Stomach (tissue), 9 donors: ENCODE measurements around the gene ATP12A. TPM values are rescaled to one million over a fixed set of nuclear protein-coding genes. Genes with fewer than 3 reads are reported as not detected.

ENCODE experiments used
- DNase-seq, 2 donors: peaks; one replicate each; pipeline versions ENCODE4 v3.0.0 to v3.0.0-alpha.2; 2013 to 2019
- H3K27ac ChIP-seq, 5 donors: fragments of 200-600 bp in 4 of 5; sonication (generic) in 4 of 5; one replicate each; pipeline ENCODE4 v1.5.1; 2013 to 2019; ENCODE audit warnings: mild to moderate bottlenecking in 1 of 5, moderate library complexity in 1 of 5
- H3K27me3 ChIP-seq, 3 donors: fragments of 200-600 bp; sonication (generic); one replicate each; pipeline ENCODE4 v1.5.1; 2017 to 2019; ENCODE audit warnings: mixed run types in 1 of 3
- H3K36me3 ChIP-seq, 4 donors: fragments of 200-600 bp; sonication (generic); 1 replicate in 3 of 4; 2 replicates in 1 of 4; pipeline ENCODE4 v1.5.1; 2016 to 2019
- H3K4me1 ChIP-seq, 4 donors: fragments of 200-600 bp; sonication (generic); one replicate each; pipeline ENCODE4 v1.5.1; 2016 to 2019
- H3K4me3 ChIP-seq, 4 donors: fragments of 200-600 bp; sonication (generic) in 3 of 4; one replicate each; pipeline ENCODE4 v1.5.1; 2016 to 2019; ENCODE audit warnings: mild to moderate bottlenecking in 1 of 4
- H3K9me3 ChIP-seq, 4 donors: fragments of 200-600 bp; sonication (generic); one replicate each; pipeline ENCODE4 v1.5.1; 2016 to 2019
- EP300 ChIP-seq: sonication (generic); formaldehyde crosslinking; IDR thresholded peaks from one replicate; pipeline ENCODE4 v1.6.1; 2017; ENCODE audit warnings: antibody characterized with exemption
- POLR2A ChIP-seq, 4 donors: fragments of 450-650 bp; IDR thresholded peaks; one replicate each; pipeline ENCODE4 v1.6.1; 2016; ENCODE audit warnings: antibody characterized with exemption in 4 of 4, control low read depth in 2 of 4, mild to moderate bottlenecking in 1 of 4, moderate library complexity in 1 of 4
- POLR2AphosphoS5 ChIP-seq, 3 donors: sonication (generic); formaldehyde crosslinking; IDR thresholded peaks; one replicate each; pipeline ENCODE4 v1.6.1; 2016; ENCODE audit warnings: antibody characterized with exemption in 3 of 3
- WGBS, 5 donors: extraction: QIAGEN DNeasy Blood & Tissue Kit in 3 of 5; methylation state at CpG; one replicate each; pipeline versions ENCODE4 v1.1.5 to v1.1.7; 2013 to 2018; 5-methylcytosine and 5-hydroxymethylcytosine counted together
- intact Hi-C: fragments of 100-400 bp; cut with DNase I; formaldehyde crosslinking; loops from one replicate; pipeline ENCODE4 v1.15.1; 2023; ENCODE audit warnings: low total_unique reads
- polyA plus RNA-seq, 3 donors: library from polyadenylated mRNA; stranded (reverse); fragments of 200-250 nt; gene quantifications; one replicate each; pipeline ENCODE4 v1.2.3, GENCODE V29; 2013
- total RNA-seq, 5 donors: library from RNA; depleted of rRNA; stranded (reverse); fragments of >200 nt; gene quantifications; one replicate each; pipeline versions ENCODE4 v1.1.0 to v1.2.3, GENCODE V29; 2014 to 2016
- TF ChIP-seq, protein P1 (sequence below), 7 experiments: fragments of 450-650 bp in 4 of 7; fragments of 200-600 bp in 3 of 7; sonication (generic) in 3 of 7; IDR thresholded peaks; one replicate each; pipeline ENCODE4 v1.5.1; 2016 to 2019; ENCODE audit warnings: antibody characterized with exemption in 7 of 7, control low read depth in 2 of 7, mild to moderate bottlenecking in 1 of 7
- donor health status: healthy with polysubstance abuse.
- donor health status: Bipolar disorder and iron deficiency.
- donor health status: healthy.

The ATP12A gene
- total and polyA plus RNA-seq, 8 donors: 0.08 TPM; not detected in 7

DNA sequence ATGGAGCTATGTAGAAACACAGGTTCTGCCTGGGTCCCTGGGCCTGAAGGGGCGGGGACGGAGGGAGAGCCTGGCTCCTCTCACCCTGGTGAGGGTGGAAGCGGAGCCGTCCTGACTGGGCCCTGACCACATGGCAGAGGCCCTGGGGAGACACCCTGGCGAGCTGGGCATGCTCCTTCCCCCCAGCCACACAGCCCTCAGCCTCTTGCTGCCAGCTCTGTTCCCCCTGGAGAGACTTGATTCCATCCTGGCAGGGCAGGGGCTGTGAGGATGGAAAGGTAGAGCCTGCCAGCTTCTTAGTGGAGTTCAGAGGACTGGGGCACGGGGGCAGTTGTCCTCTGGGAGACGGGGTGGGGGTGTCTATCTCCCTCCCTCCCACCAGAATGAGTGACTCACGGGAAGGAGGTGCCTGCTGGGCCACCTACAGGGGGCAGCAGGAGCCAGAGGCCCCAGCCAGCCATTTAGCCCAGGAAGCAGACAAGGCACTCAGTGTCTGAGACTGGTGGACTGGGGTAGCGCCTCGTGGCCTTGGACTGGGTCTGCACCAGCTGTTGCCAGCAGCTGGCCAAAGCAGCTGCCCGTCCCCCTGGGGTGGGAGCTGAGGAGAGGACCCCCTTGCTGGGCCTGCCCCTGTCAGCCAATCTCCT, 60.9 kb downstream of the ATP12A start:
- H3K9me3 ChIP-seq: no peaks in the 10 kb centered on the region
- H3K27ac ChIP-seq: no peak overlapping the region
- DNase-seq: no peak
- peaks cover 0 to 8% (median 4%) of the 10 kb centered on the region in 4 donors for H3K4me1 ChIP-seq
- H3K36me3 ChIP-seq: no peaks in the 10 kb centered on the region
- H3K4me3 ChIP-seq: no peak overlapping the region
- peaks cover 6 to 49% (median 13%) of the 10 kb centered on the region in 3 donors for H3K27me3 ChIP-seq
- intact Hi-C loops: no loop called here
- TF ChIP-seq EP300 (no peak), POLR2AphosphoS5 (IDR thresholded peaks at IDR 0.05) (no peak), POLR2A (IDR thresholded peaks at IDR 0.05) (no peak)
- TF ChIP-seq, protein P1, sequence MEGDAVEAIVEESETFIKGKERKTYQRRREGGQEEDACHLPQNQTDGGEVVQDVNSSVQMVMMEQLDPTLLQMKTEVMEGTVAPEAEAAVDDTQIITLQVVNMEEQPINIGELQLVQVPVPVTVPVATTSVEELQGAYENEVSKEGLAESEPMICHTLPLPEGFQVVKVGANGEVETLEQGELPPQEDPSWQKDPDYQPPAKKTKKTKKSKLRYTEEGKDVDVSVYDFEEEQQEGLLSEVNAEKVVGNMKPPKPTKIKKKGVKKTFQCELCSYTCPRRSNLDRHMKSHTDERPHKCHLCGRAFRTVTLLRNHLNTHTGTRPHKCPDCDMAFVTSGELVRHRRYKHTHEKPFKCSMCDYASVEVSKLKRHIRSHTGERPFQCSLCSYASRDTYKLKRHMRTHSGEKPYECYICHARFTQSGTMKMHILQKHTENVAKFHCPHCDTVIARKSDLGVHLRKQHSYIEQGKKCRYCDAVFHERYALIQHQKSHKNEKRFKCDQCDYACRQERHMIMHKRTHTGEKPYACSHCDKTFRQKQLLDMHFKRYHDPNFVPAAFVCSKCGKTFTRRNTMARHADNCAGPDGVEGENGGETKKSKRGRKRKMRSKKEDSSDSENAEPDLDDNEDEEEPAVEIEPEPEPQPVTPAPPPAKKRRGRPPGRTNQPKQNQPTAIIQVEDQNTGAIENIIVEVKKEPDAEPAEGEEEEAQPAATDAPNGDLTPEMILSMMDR (IDR thresholded peaks at IDR 0.05): no peak
- WGBS, 5 donors: 61 to 77% (median 68%) methylated on average over 5 to 11 of the region's 11 CpGs

GRCh38 chr13:24741791-24742190, 61.6 kb downstream of the ATP12A start:
- Histone ChIP-seq H3K4me1 (peaks cover 0 to 15% (median 9%) of the 10 kb centered on the region in 4 donors), H3K9me3 (no peaks in the 10 kb centered on the region), H3K27ac (no peak overlapping the region), H3K4me3 (no peak overlapping the region), H3K27me3 (peaks cover 6 to 55% (median 20%) of the 10 kb centered on the region in 3 donors), H3K36me3 (no peaks in the 10 kb centered on the region)
- WGBS, 5 donors: 46 to 71% (median 59%) methylated on average over 3 to 8 of the region's 8 CpGs
- intact Hi-C loops: no loop called here
- no peak for TF ChIP-seq POLR2AphosphoS5 (IDR thresholded peaks at IDR 0.05)
- no peak for TF ChIP-seq POLR2A (IDR thresholded peaks at IDR 0.05)
- no peak for TF ChIP-seq EP300
- TF ChIP-seq, protein P1 (IDR thresholded peaks at IDR 0.05): no peak
- no peak for DNase-seq

DNA sequence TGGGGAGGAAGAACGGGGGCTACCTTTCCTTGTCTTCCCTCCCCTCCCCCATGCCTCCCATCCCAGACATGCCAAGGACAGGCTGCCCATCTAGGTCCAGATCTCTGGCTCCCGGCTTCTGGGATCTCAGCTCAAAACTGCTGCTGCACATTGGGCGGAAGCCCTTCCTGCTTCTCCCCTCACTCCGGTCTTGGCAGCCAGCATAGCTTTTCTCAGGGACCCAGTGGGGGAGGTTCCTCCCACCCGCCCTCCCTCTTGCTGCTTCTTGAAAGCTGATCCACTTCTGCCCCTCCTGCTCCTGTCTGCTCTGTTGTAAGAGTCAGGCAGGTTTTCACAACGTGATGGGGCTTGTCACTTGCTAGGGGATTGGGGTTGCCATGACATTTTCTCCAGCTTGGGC, 62.1 kb downstream of the ATP12A start:
- Histone ChIP-seq H3K9me3 (no peaks in the 10 kb centered on the region), H3K27ac (no peak overlapping the region), H3K27me3 (peaks cover 6 to 60% (median 25%) of the 10 kb centered on the region in 3 donors), H3K36me3 (no peaks in the 10 kb centered on the region), H3K4me1 (peaks cover 4 to 20% (median 14%) of the 10 kb centered on the region in 4 donors), H3K4me3 (no peak overlapping the region)
- no peak for TF ChIP-seq EP300
- TF ChIP-seq POLR2A (IDR thresholded peaks at IDR 0.05): no peak
- TF ChIP-seq, protein P1 (IDR thresholded peaks at IDR 0.05): no peak
- TF ChIP-seq POLR2AphosphoS5 (IDR thresholded peaks at IDR 0.05): no peak
- intact Hi-C loops: no loop called here
- peak in 1 of 2 donors; percentile 51 for DNase-seq
- 25 to 35% (median 31%) methylated on average over 5 to 6 of the region's 6 CpGs for WGBS, 5 donors

DNA sequence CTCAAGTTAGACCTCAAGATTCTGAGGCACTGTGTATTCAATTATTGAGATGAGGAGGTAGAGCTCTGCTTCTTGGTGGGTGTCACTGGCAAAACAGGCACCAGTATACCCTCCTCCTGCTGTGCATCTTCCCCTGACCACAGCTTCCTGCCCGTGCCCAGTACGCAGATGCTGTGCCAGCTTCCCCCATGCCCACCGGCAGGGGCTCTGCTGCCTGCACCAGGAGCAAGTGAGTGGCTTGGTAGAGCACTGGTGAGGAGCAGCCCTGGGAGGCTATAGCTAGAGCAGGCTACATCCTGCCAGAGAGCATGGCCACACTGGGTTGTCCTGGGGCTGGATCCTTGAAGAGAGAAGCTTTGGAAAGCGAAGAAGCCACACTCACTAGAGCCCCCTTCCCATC, 62.8 kb downstream of the ATP12A start:
- WGBS, 5 donors: 49 to 77% (median 59%) methylated on average over 3 to 4 of the region's 4 CpGs

More for the DNA sequence above, 62.8 kb downstream of the ATP12A start:
- Histone ChIP-seq H3K36me3 (no peaks in the 10 kb centered on the region), H3K4me1 (peaks cover 9 to 27% (median 21%) of the 10 kb centered on the region in 4 donors), H3K4me3 (no peak overlapping the region), H3K27ac (no peak overlapping the region), H3K9me3 (no peaks in the 10 kb centered on the region), H3K27me3 (peaks cover 6 to 67% (median 32%) of the 10 kb centered on the region in 3 donors)
- DNase-seq: no peak
- intact Hi-C loops: no loop called here
- TF ChIP-seq EP300 (no peak), POLR2AphosphoS5 (IDR thresholded peaks at IDR 0.05) (no peak), POLR2A (IDR thresholded peaks at IDR 0.05) (no peak)
- TF ChIP-seq, protein P1 (IDR thresholded peaks at IDR 0.05): no peak
